PFSK-1 (cell line): ENCODE results near the gene TMEM184A.

Source experiments
- FOXP2 ChIP-seq: optimal IDR thresholded peaks from 2 replicates; pipeline ENCODE3; 2011; ENCODE audit warnings: borderline replicate concordance, control low read depth, inconsistent platforms; ENCODE audit not compliant: insufficient read depth; ENCODE audit errors: extremely low read length, extremely low read depth
- POLR2AphosphoS5 ChIP-seq: IDR thresholded peaks from 2 replicates; pipeline ENCODE4 v1.6.1; 2012; ENCODE audit warnings: low read depth, mild to moderate bottlenecking, control low read depth, low read length, moderate library complexity
- REST ChIP-seq, 2 experiments: IDR thresholded peaks; 2 replicates each; pipeline versions ENCODE4 v1.6.1 to v1.8.0; 2011 to 2012; ENCODE audit warnings: low read depth in 2 of 2, low read length in 2 of 2, control low read depth in 1 of 2, inconsistent platforms in 1 of 2, mild to moderate bottlenecking in 1 of 2, moderate library complexity in 1 of 2; ENCODE audit not compliant: insufficient read depth in 1 of 2
- SIN3A ChIP-seq: IDR thresholded peaks from 2 replicates; pipeline ENCODE4 v1.6.1; 2012; ENCODE audit warnings: mild to moderate bottlenecking, low read length, moderate library complexity, borderline replicate concordance; ENCODE audit not compliant: insufficient read depth
- TAF1 ChIP-seq: IDR thresholded peaks from 2 replicates; pipeline ENCODE4 v1.6.1; 2012; ENCODE audit warnings: low read length, control low read depth, borderline replicate concordance; ENCODE audit not compliant: insufficient read depth

The TMEM184A gene

DNA sequence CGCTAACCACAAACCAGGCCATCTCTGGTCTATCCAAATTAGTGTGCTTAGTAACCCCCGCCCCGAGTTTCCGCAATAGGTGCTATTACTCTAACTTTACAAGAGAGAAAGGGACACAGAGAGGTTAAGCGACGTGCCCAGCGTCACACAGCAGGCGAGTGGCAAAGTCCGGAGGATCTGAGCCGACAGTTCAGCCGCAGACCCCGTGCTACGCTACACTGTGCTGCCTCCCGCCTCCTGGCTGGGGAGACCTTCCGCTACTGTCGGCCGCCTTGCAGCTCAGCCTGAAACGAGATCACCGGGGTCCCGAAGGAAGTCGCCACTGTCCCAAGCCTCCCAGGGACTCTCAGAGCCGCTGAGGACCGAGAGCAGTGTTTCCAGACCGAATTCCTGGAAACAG is 52.6 kb downstream of the TMEM184A start:
- TF ChIP-seq SIN3A (no peak), POLR2AphosphoS5 (no peak), FOXP2 (no peak), REST (IDR thresholded peaks at IDR 0.05; ENCODE audit: insufficient read depth in 1 of 2, low read depth in 2 of 2, low read length in 2 of 2) (no peak), TAF1 (no peak)

DNA sequence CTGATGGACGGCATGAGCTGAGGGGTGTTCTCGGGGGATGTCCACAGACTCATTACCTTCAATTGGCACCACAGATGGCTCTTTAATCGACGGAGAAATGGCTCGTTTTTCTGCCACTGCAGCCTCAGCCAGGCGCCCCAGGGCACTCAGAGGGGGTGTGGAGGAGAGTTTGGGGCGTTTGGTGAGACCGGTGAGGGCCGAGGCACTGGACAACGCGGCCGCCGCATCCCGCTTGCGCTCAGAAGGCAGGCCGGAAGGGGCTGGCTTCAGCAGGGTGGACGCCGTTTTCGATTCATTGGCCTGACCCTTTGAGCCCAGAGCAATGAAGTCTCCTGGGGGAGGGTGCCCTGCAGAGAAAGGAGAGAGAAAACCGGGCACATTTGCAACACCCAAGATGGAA is 53.2 kb downstream of the TMEM184A start:
- TF ChIP-seq SIN3A (no peak), POLR2AphosphoS5 (no peak), FOXP2 (no peak)

GRCh38 chr7:1501487-1502270 is 54.3 kb downstream of the TMEM184A start:
- TF ChIP-seq POLR2AphosphoS5 = no peak
- TF ChIP-seq SIN3A = no peak
- no peak for TF ChIP-seq TAF1
- no peak for TF ChIP-seq REST (IDR thresholded peaks at IDR 0.05; ENCODE audit: insufficient read depth in 1 of 2, low read depth in 2 of 2, low read length in 2 of 2)
- TF ChIP-seq FOXP2 = no peak

DNA sequence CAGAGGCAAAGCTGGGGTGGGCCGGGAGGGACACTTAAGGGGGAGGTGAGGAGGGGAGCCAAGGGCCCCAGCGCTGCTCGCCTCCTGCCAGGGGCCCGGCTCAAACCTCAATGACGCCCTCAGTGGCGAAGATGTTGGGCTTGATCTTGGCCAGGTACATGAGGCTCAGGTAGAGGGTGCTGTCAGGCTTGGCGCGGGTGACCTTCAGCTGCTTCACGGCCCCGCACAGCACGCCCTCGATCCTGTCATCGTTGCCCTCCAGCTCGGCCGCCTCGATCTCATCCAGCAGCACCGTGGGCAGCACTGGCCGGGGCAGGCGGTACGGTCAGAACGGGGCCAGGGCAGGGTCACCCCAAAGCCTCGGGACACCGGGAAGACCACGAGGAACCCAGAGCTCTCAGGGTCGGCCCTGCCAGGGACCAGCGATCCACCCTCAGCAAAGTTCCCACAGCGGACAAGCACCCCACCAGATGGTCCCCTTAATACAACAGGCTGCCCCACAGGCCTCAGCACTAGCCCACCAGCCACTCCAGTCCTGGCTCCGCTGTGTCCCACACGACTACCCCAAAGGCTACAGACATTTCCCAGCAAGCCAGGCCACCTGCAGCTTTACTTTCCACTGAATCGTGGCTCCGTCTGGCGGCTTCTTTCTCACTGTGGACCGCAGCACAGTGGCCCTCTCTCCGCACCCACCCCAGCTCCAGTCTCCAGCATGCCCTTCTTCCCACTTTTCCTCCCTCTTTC is 55.8 kb downstream of the TMEM184A start:
- TF ChIP-seq SIN3A (no peak), REST (IDR thresholded peaks at IDR 0.05; ENCODE audit: insufficient read depth in 1 of 2, low read depth in 2 of 2, low read length in 2 of 2) (no peak), TAF1 (no peak), FOXP2 (no peak), POLR2AphosphoS5 (no peak)

- TF ChIP-seq REST (IDR thresholded peaks at IDR 0.05; ENCODE audit: insufficient read depth in 1 of 2, low read depth in 2 of 2, low read length in 2 of 2) = no peak
- TF ChIP-seq TAF1 = no peak
- no peak for TF ChIP-seq SIN3A
- TF ChIP-seq POLR2AphosphoS5 = no peak
- no peak for TF ChIP-seq FOXP2
These were observed 56.5 kb downstream of the TMEM184A start for GRCh38 chr7:1499367-1500029.
